ENCODE measurements around the gene TOM1L2.

TOM1L2 gene

GRCh38 chr17:17804007-17804406, 168.2 kb downstream of the TOM1L2 start:
- no peaks in the 10 kb centered on the region for H3K4me1 ChIP-seq (ENCODE audit: control insufficient read depth in 1 of 2, insufficient read depth in 1 of 2, low read depth in 1 of 2, low read length in 1 of 2)
- H3K27me3 ChIP-seq, result no peaks in the 10 kb centered on the region
- no peaks in the 10 kb centered on the region for H3K9me3 ChIP-seq
- H3K4me3 ChIP-seq (ENCODE audit: low read depth in 1 of 2, low read length in 1 of 2), result no peak overlapping the region
- peaks cover 5% of the 10 kb centered on the region for H3K36me3 ChIP-seq
- no peak overlapping the region for H3K27ac ChIP-seq
- TF ChIP-seq CTCF (IDR thresholded peaks at IDR 0.05), result no peak

- Histone ChIP-seq H3K9me3 (no peaks in the 10 kb centered on the region), H3K36me3 (peaks cover 8% of the 10 kb centered on the region), H3K4me1 (ENCODE audit: control insufficient read depth in 1 of 2, insufficient read depth in 1 of 2, low read depth in 1 of 2, low read length in 1 of 2) (no peaks in the 10 kb centered on the region), H3K4me3 (ENCODE audit: low read depth in 1 of 2, low read length in 1 of 2) (no peak overlapping the region), H3K27ac (no peak overlapping the region), H3K27me3 (no peaks in the 10 kb centered on the region)
- TF ChIP-seq CTCF (IDR thresholded peaks at IDR 0.05), result no peak
Measured at GRCh38 chr17:17801800-17802481, 170.3 kb downstream of the TOM1L2 start.

GRCh38 chr17:17800504-17801021, 171.6 kb downstream of the TOM1L2 start:
- Histone ChIP-seq H3K27me3 (no peaks in the 10 kb centered on the region), H3K27ac (no peak overlapping the region), H3K36me3 (peaks cover 19% of the 10 kb centered on the region), H3K4me3 (ENCODE audit: low read depth in 1 of 2, low read length in 1 of 2) (no peak overlapping the region), H3K4me1 (ENCODE audit: control insufficient read depth in 1 of 2, insufficient read depth in 1 of 2, low read depth in 1 of 2, low read length in 1 of 2) (no peaks in the 10 kb centered on the region), H3K9me3 (no peaks in the 10 kb centered on the region)
- no peak for TF ChIP-seq CTCF (IDR thresholded peaks at IDR 0.05)

GRCh38 chr17:17798573-17799255, 173.5 kb downstream of the TOM1L2 start:
- no peaks in the 10 kb centered on the region for H3K9me3 ChIP-seq
- H3K36me3 ChIP-seq, result peaks cover 34% of the 10 kb centered on the region
- no peak overlapping the region for H3K27ac ChIP-seq
- no peak overlapping the region for H3K4me3 ChIP-seq (ENCODE audit: low read depth in 1 of 2, low read length in 1 of 2)
- TF ChIP-seq CTCF (IDR thresholded peaks at IDR 0.05), result no peak
- no peaks in the 10 kb centered on the region for H3K4me1 ChIP-seq (ENCODE audit: control insufficient read depth in 1 of 2, insufficient read depth in 1 of 2, low read depth in 1 of 2, low read length in 1 of 2)
- no peaks in the 10 kb centered on the region for H3K27me3 ChIP-seq

GRCh38 chr17:17798010-17798556, 174.1 kb downstream of the TOM1L2 start:
- no peak for TF ChIP-seq CTCF (IDR thresholded peaks at IDR 0.05)
- no peak overlapping the region for H3K4me3 ChIP-seq (ENCODE audit: low read depth in 1 of 2, low read length in 1 of 2)
- no peak overlapping the region for H3K27ac ChIP-seq
- no peaks in the 10 kb centered on the region for H3K4me1 ChIP-seq (ENCODE audit: control insufficient read depth in 1 of 2, insufficient read depth in 1 of 2, low read depth in 1 of 2, low read length in 1 of 2)
- H3K27me3 ChIP-seq, result no peaks in the 10 kb centered on the region
- no peaks in the 10 kb centered on the region for H3K9me3 ChIP-seq
- peaks cover 41% of the 10 kb centered on the region for H3K36me3 ChIP-seq
